WTC11 (cell line): ENCODE measurements around the gene RBPMS2. TPM values are rescaled to one million over a fixed set of nuclear protein-coding genes. Genes with fewer than 3 reads are reported as not detected.

Experiments
- AFF4 ChIP-seq: sonication (generic); formaldehyde crosslinking; IDR thresholded peaks from 2 replicates; pipeline ENCODE4 v1.8.1; 2023; ENCODE audit warnings: mild to moderate bottlenecking, missing genetic modification reagents, borderline replicate concordance
- CDX4 ChIP-seq: fragments of 250-450 bp; sonication (Bioruptor Pico); IDR thresholded peaks from 2 replicates; pipeline ENCODE4 v1.9.0; 2021; ENCODE audit warnings: moderate library complexity, mild to moderate bottlenecking, inconsistent platforms, borderline replicate concordance
- CREM ChIP-seq: sonication (generic); formaldehyde crosslinking; IDR thresholded peaks from 2 replicates; pipeline ENCODE4 v1.8.1; 2022; ENCODE audit warnings: mild to moderate bottlenecking, missing genetic modification reagents, moderate library complexity
- EMX1 ChIP-seq: fragments of 250-450 bp; sonication (Bioruptor Pico); IDR thresholded peaks from 2 replicates; pipeline ENCODE4 v1.8.0; 2021; ENCODE audit warnings: mild to moderate bottlenecking
- ERG ChIP-seq: fragments of 250-450 bp; sonication (Bioruptor Pico); IDR thresholded peaks from 2 replicates; pipeline ENCODE4 v1.8.0; 2021; ENCODE audit warnings: mild to moderate bottlenecking
- ESRRA ChIP-seq: sonication (generic); formaldehyde crosslinking; IDR thresholded peaks from 2 replicates; pipeline ENCODE4 v1.8.1; 2022; ENCODE audit warnings: mild to moderate bottlenecking, missing genetic modification reagents, borderline replicate concordance
- FOXP1 ChIP-seq: sonication (generic); formaldehyde crosslinking; IDR thresholded peaks from 2 replicates; pipeline ENCODE4 v1.8.0; 2022; ENCODE audit warnings: missing genetic modification reagents, mild to moderate bottlenecking, moderate library complexity, borderline replicate concordance
- GABPB1 ChIP-seq: sonication (generic); formaldehyde crosslinking; IDR thresholded peaks from 2 replicates; pipeline ENCODE4 v1.8.1; 2023; ENCODE audit warnings: mild to moderate bottlenecking, missing genetic modification reagents
- HMGA2 ChIP-seq: fragments of 250-450 bp; sonication (Bioruptor Pico); IDR thresholded peaks from 2 replicates; pipeline ENCODE4 v1.4.0; 2021; ENCODE audit warnings: mild to moderate bottlenecking, moderate library complexity
- JAZF1 ChIP-seq: fragments of 250-450 bp; sonication (Bioruptor Pico); IDR thresholded peaks from 2 replicates; pipeline ENCODE4 v1.9.0; 2021; ENCODE audit warnings: moderate library complexity, mild to moderate bottlenecking, inconsistent platforms
- KAT7 ChIP-seq: sonication (generic); formaldehyde crosslinking; IDR thresholded peaks from 2 replicates; pipeline ENCODE4 v1.8.1; 2023; ENCODE audit warnings: missing genetic modification reagents, mild to moderate bottlenecking, borderline replicate concordance
- MXD4 ChIP-seq: fragments of 250-450 bp; sonication (Bioruptor Pico); IDR thresholded peaks from 2 replicates; pipeline ENCODE4 v1.8.0; 2021; ENCODE audit warnings: mild to moderate bottlenecking, moderate library complexity, borderline replicate concordance
- NFATC4 ChIP-seq: fragments of 250-450 bp; sonication (Bioruptor Pico); IDR thresholded peaks from 2 replicates; pipeline ENCODE4 v1.9.0; 2021; ENCODE audit warnings: mild to moderate bottlenecking
- NFE2L1 ChIP-seq: sonication (generic); formaldehyde crosslinking; IDR thresholded peaks from 2 replicates; pipeline ENCODE4 v1.8.1; 2023; ENCODE audit warnings: missing genetic modification reagents
- NR3C1 ChIP-seq: sonication (generic); formaldehyde crosslinking; conservative IDR thresholded peaks from 2 replicates; pipeline ENCODE4 v1.8.1; 2023; ENCODE audit warnings: low read depth, mild to moderate bottlenecking, missing genetic modification reagents
- SP1 ChIP-seq: sonication (generic); formaldehyde crosslinking; conservative IDR thresholded peaks from 2 replicates; pipeline ENCODE4 v1.8.1; 2022; ENCODE audit warnings: missing genetic modification reagents
- TCF7 ChIP-seq: sonication (generic); formaldehyde crosslinking; IDR thresholded peaks from 2 replicates; pipeline ENCODE4 v1.8.0; 2022; ENCODE audit warnings: mild to moderate bottlenecking, low read depth, missing genetic modification reagents, moderate library complexity
- TEAD1 ChIP-seq: sonication (generic); formaldehyde crosslinking; IDR thresholded peaks from 2 replicates; pipeline ENCODE4 v1.8.0; 2022; ENCODE audit warnings: mild to moderate bottlenecking, missing genetic modification reagents
- TP53 ChIP-seq: sonication (generic); formaldehyde crosslinking; IDR thresholded peaks from 2 replicates; pipeline ENCODE4 v1.8.1; 2023; ENCODE audit warnings: mild to moderate bottlenecking, missing genetic modification reagents
- USF2 ChIP-seq: sonication (generic); formaldehyde crosslinking; IDR thresholded peaks from 2 replicates; pipeline ENCODE4 v1.8.1; 2023; ENCODE audit warnings: mild to moderate bottlenecking, missing genetic modification reagents, moderate library complexity
- ZBTB21 ChIP-seq: sonication (generic); formaldehyde crosslinking; IDR thresholded peaks from 2 replicates; pipeline ENCODE4 v1.8.1; 2023; ENCODE audit warnings: mild to moderate bottlenecking, missing genetic modification reagents, borderline replicate concordance
- ZNF317 ChIP-seq: sonication (generic); formaldehyde crosslinking; IDR thresholded peaks from 2 replicates; pipeline ENCODE4 v1.8.1; 2023; ENCODE audit warnings: low read depth, mild to moderate bottlenecking, moderate library complexity, missing genetic modification reagents, borderline replicate concordance
- ZNF512 ChIP-seq: sonication (generic); formaldehyde crosslinking; IDR thresholded peaks from 2 replicates; pipeline ENCODE4 v1.8.1; 2022; ENCODE audit warnings: missing genetic modification reagents, borderline replicate concordance
- ZNF532 ChIP-seq: fragments of 250-450 bp; sonication (Bioruptor Pico); IDR thresholded peaks from 2 replicates; pipeline ENCODE4 v1.9.0; 2021; ENCODE audit warnings: mild to moderate bottlenecking, borderline replicate concordance
- total RNA-seq: library from RNA; stranded (reverse); gene quantifications from 3 replicates; pipeline ENCODE4 v1.2.3, GENCODE V29; 2021

Gene RBPMS2
- total RNA-seq, 1 experiment from 2014 or later: 195 TPM

- TF ChIP-seq AFF4: no peak
- no peak; the same call in 1 of the 2 replicates for TF ChIP-seq ESRRA (CRISPR knock-in tag)
- peak; percentile 66; the same call in 1 of the 2 replicates for TF ChIP-seq NFATC4 (CRISPR knock-in tag)
- no peak for TF ChIP-seq GABPB1 (CRISPR knock-in tag)
- 0 out of 2 replicates have a peak, but pooled peaks have one; percentile 31 for TF ChIP-seq ZNF317
- TF ChIP-seq TP53: 0 out of 2 replicates have a peak, but pooled peaks have one; percentile 12
- TF ChIP-seq FOXP1 (CRISPR knock-in tag): peak; percentile 90; the same call in 1 of the 2 replicates
- TF ChIP-seq ZBTB21: no peak
- TF ChIP-seq ZNF512 (CRISPR knock-in tag): no peak
- TF ChIP-seq ZNF532 (CRISPR knock-in tag): no peak
- no peak for TF ChIP-seq EMX1 (CRISPR knock-in tag)
- TF ChIP-seq JAZF1 (CRISPR knock-in tag): no peak
- no peak; the same call in 1 of the 2 replicates for TF ChIP-seq KAT7 (CRISPR knock-in tag)
- no peak for TF ChIP-seq NFE2L1 (CRISPR knock-in tag)
- TF ChIP-seq MXD4: no peak
- no peak for TF ChIP-seq NR3C1
- TF ChIP-seq TEAD1 (CRISPR knock-in tag): peak; percentile 12; the same call in 1 of the 2 replicates
- TF ChIP-seq CREM (CRISPR knock-in tag): 0 out of 2 replicates have a peak, but pooled peaks have one; percentile 4
- no peak for TF ChIP-seq CDX4 (CRISPR knock-in tag)
- TF ChIP-seq TCF7 (CRISPR knock-in tag): no peak
- no peak for TF ChIP-seq HMGA2 (CRISPR knock-in tag)
- TF ChIP-seq USF2 (CRISPR knock-in tag): no peak
- peak; percentile 82 for TF ChIP-seq SP1 (CRISPR knock-in tag)
- no peak; the same call in 1 of the 2 replicates for TF ChIP-seq ERG (CRISPR knock-in tag)
These were observed 72.4 kb downstream of the RBPMS2 start (continued) for GRCh38 chr15:64702816-64703631.
